ENCODE measurements around the gene CCL22. TPM values are rescaled to one million over a fixed set of nuclear protein-coding genes. Genes with fewer than 3 reads are reported as not detected.

The CCL22 gene
- total and polyA plus RNA-seq, 2 of the 4 experiments (the other 2 are of a cell fraction) = not detected

DNA sequence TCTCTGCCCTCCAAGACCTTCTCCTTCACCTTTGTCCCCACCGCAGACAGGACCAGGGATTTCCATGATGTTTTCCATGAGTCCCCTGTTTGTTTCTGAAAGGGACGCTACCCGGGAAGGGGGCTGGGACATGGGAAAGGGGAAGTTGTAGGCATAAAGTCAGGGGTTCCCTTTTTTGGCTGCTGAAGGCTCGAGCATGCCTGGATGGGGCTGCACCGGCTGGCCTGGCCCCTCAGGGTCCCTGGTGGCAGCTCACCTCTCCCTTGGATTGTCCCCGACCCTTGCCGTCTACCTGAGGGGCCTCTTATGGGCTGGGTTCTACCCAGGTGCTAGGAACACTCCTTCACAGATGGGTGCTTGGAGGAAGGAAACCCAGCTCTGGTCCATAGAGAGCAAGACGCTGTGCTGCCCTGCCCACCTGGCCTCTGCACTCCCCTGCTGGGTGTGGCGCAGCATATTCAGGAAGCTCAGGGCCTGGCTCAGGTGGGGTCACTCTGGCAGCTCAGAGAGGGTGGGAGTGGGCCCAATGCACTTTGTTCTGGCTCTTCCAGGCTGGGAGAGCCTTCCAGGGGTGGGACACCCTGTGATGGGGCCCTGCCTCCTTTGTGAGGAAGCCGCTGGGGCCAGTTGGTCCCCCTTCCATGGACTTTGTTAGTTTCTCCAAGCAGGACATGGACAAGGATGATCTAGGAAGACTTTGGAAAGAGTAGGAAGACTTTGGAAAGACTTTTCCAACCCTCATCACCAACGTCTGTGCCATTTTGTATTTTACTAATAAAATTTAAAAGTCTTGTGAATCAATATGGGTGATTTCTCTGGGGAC is 25.9 kb downstream of the CCL22 start:
- ATAC-seq (ENCODE audit: low read depth) = no peak
- H2AFZ ChIP-seq (replicated peaks; ENCODE audit: low read length, poor library complexity) = peak overlapping the region; percentile 44
- no peak overlapping the region for H4K8ac ChIP-seq (ENCODE audit: low read depth in 2 of 2, low read length in 2 of 2)
- no peak for TF ChIP-seq RFX5 (IDR thresholded peaks at IDR 0.05; ENCODE audit: low read depth, low read length)
- TF ChIP-seq RAD21 (IDR thresholded peaks at IDR 0.05; ENCODE audit: low read length) = no peak
- TF ChIP-seq BHLHE40 (IDR thresholded peaks at IDR 0.05; ENCODE audit: low read depth, low read length) = no peak
- no peak for TF ChIP-seq MXI1 (IDR thresholded peaks at IDR 0.05; ENCODE audit: borderline replicate concordance, low read depth, low read length)
- TF ChIP-seq, protein P1, sequence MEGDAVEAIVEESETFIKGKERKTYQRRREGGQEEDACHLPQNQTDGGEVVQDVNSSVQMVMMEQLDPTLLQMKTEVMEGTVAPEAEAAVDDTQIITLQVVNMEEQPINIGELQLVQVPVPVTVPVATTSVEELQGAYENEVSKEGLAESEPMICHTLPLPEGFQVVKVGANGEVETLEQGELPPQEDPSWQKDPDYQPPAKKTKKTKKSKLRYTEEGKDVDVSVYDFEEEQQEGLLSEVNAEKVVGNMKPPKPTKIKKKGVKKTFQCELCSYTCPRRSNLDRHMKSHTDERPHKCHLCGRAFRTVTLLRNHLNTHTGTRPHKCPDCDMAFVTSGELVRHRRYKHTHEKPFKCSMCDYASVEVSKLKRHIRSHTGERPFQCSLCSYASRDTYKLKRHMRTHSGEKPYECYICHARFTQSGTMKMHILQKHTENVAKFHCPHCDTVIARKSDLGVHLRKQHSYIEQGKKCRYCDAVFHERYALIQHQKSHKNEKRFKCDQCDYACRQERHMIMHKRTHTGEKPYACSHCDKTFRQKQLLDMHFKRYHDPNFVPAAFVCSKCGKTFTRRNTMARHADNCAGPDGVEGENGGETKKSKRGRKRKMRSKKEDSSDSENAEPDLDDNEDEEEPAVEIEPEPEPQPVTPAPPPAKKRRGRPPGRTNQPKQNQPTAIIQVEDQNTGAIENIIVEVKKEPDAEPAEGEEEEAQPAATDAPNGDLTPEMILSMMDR (conservative IDR thresholded peaks at IDR 0.05; ENCODE audit: low read depth, low read length) = no peak
- TF ChIP-seq RCOR1 (IDR thresholded peaks at IDR 0.05; ENCODE audit: insufficient replicate concordance, low read length) = no peak
- TF ChIP-seq MAZ (IDR thresholded peaks at IDR 0.05; ENCODE audit: borderline replicate concordance, low read depth, low read length) = no peak
- no peak for TF ChIP-seq SMC3 (IDR thresholded peaks at IDR 0.05; ENCODE audit: low read depth, low read length)
- TF ChIP-seq POLR2A (IDR thresholded peaks at IDR 0.05; ENCODE audit: low read depth, low read length) = no peak
- TF ChIP-seq CEBPB (IDR thresholded peaks at IDR 0.05; ENCODE audit: low read depth, low read length) = no peak
- TF ChIP-seq, protein P2, sequence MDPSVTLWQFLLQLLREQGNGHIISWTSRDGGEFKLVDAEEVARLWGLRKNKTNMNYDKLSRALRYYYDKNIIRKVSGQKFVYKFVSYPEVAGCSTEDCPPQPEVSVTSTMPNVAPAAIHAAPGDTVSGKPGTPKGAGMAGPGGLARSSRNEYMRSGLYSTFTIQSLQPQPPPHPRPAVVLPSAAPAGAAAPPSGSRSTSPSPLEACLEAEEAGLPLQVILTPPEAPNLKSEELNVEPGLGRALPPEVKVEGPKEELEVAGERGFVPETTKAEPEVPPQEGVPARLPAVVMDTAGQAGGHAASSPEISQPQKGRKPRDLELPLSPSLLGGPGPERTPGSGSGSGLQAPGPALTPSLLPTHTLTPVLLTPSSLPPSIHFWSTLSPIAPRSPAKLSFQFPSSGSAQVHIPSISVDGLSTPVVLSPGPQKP (IDR thresholded peaks at IDR 0.05; ENCODE audit: borderline replicate concordance, low read depth, low read length) = no peak
- TF ChIP-seq USF2 (IDR thresholded peaks at IDR 0.05; ENCODE audit: low read depth, low read length) = no peak
- no peak for TF ChIP-seq CHD1 (IDR thresholded peaks at IDR 0.05; ENCODE audit: low read depth, low read length)
- no peak for TF ChIP-seq MAFK (IDR thresholded peaks at IDR 0.05; ENCODE audit: low read depth, low read length)
- TF ChIP-seq FOS (IDR thresholded peaks at IDR 0.05; ENCODE audit: low read depth, low read length) = no peak
- no peak for TF ChIP-seq NFE2L2 (IDR thresholded peaks at IDR 0.05; ENCODE audit: low read depth, low read length)
- H3K79me1 ChIP-seq (ENCODE audit: low read depth in 1 of 2, low read length in 2 of 2) = no peaks in the 10 kb centered on the region
- H2BK120ac ChIP-seq (ENCODE audit: low read depth, low read length) = no peak overlapping the region
- no peak overlapping the region for H2AK9ac ChIP-seq (replicated peaks; ENCODE audit: low read depth, low read length, poor library complexity)
- no peak overlapping the region for H3K4me2 ChIP-seq (ENCODE audit: low read depth, low read length)
- no peak overlapping the region for H3K9ac ChIP-seq (ENCODE audit: low read depth, low read length)
- no peak overlapping the region for H3K18ac ChIP-seq (ENCODE audit: low read depth, low read length)
- ChIA-PET POLR2A (ENCODE audit: unreplicated experiment) (no interaction called here), CTCF (no interaction called here)
- no peak overlapping the region for H2BK5ac ChIP-seq (ENCODE audit: low read depth, low read length, poor library complexity, severe bottlenecking)
- peaks cover 13% of the 10 kb centered on the region for H3K27me3 ChIP-seq (ENCODE audit: control insufficient read depth, insufficient read depth, low read length)
- H3K9me3 ChIP-seq (ENCODE audit: control insufficient read depth, insufficient read depth, low read length) = no peaks in the 10 kb centered on the region
- H3K23ac ChIP-seq (ENCODE audit: low read depth, low read length) = no peak overlapping the region
- H4K5ac ChIP-seq (ENCODE audit: low read depth, low read length) = no peak overlapping the region
- H4K20me1 ChIP-seq (ENCODE audit: insufficient read depth, low read length) = no peaks in the 10 kb centered on the region
- no peak for DNase-seq
- in situ Hi-C loops (cut with MboI; ENCODE audit: low sequenced_read_pairs) = no loop called here
- no peak overlapping the region for H2AK5ac ChIP-seq (ENCODE audit: low read depth, low read length)
- no peak overlapping the region for H3K14ac ChIP-seq (replicated peaks; ENCODE audit: low read depth, low read length)
- no peak overlapping the region for H3K27ac ChIP-seq (ENCODE audit: insufficient read depth, low read length)
- H3K4ac ChIP-seq (ENCODE audit: low read depth, low read length) = no peak overlapping the region
- H3K9me1 ChIP-seq (ENCODE audit: insufficient read depth, low read length) = no peaks in the 10 kb centered on the region
- no peak overlapping the region for H3K56ac ChIP-seq (ENCODE audit: extremely low read depth, insufficient read depth, low read length)
- no peak overlapping the region for H3K4me3 ChIP-seq (ENCODE audit: insufficient read depth, low read depth, low read length)
- peaks cover 3% of the 10 kb centered on the region; the same call in 1 of the 2 replicates for H3K4me1 ChIP-seq (ENCODE audit: control insufficient read depth, insufficient read depth, low read length)
- no peak overlapping the region for H2BK20ac ChIP-seq (ENCODE audit: low read depth, low read length)
- no TSS peak for BruUV-seq (replicated peaks)
- intact Hi-C loops (cut with micrococcal nuclease) = no loop called here
- 79% methylated on average over 4 of the region's 11 CpGs; no CpG with 5 or more reads in 1 of the 2 experiments for WGBS, 2 experiments (ENCODE audit: extremely low coverage in 2 of 2, insufficient read length in 1 of 2)
- H3K36me3 ChIP-seq (ENCODE audit: control insufficient read depth, insufficient read depth, low read length) = no peaks in the 10 kb centered on the region
- no peak overlapping the region for H2BK15ac ChIP-seq (ENCODE audit: low read depth, low read length)
- no peak overlapping the region for H4K91ac ChIP-seq (ENCODE audit: insufficient read depth, low read depth, low read length)
- dilution Hi-C loops (cut with HindIII; ENCODE audit: low sequenced_read_pairs, unreplicated experiment) = no loop called here

Data from IMR-90 (cell line).